GM18867 (cell line): ENCODE measurements around the gene DUS1L.

ENCODE experiments used
- ATAC-seq: cut with Tn5 transposase; IDR thresholded peaks from one replicate; pipeline ENCODE4 v1.9.1; 2021; ENCODE audit warnings: mild to moderate bottlenecking, moderate library complexity; ENCODE audit not compliant: unreplicated experiment

Gene DUS1L

GRCh38 chr17:82016061-82016874, 49.3 kb downstream of the DUS1L start:
- ATAC-seq = no peak

GRCh38 chr17:82015311-82015971, 50.2 kb downstream of the DUS1L start:
- no peak for ATAC-seq

- ATAC-seq = no peak
Measured at GRCh38 chr17:82014971-82015310, 50.7 kb downstream of the DUS1L start.

DNA sequence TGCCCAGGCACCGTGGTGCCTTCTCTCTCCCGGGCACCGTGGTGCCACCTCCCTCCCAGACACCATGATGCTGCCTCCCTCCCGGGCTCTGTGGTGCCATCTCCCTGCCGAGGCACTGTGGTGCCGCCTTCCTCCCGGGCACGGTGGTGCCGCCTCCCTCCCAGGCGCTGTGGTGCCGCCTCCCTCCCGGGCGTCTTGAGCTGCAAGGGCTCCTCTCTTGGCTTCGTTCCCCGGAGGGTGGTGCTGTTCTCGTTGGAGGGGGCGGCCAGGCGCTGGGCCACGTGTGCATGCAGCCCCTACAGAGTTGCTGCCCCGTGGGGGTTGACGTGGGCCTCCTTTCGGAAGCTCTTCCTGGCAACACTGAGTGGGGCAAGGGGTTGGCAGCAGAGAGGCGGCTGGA, 51.2 kb downstream of the DUS1L start:
- no peak for ATAC-seq

- no peak for ATAC-seq
Measured at GRCh38 chr17:82013772-82014321, 51.8 kb downstream of the DUS1L start.

- no peak for ATAC-seq
Measured at GRCh38 chr17:82013341-82013740, 52.3 kb downstream of the DUS1L start.

- no peak for ATAC-seq
Measured at GRCh38 chr17:82012640-82013295, 52.8 kb downstream of the DUS1L start.

- no peak for ATAC-seq
Measured at GRCh38 chr17:82012261-82012639, 53.4 kb downstream of the DUS1L start.

DNA sequence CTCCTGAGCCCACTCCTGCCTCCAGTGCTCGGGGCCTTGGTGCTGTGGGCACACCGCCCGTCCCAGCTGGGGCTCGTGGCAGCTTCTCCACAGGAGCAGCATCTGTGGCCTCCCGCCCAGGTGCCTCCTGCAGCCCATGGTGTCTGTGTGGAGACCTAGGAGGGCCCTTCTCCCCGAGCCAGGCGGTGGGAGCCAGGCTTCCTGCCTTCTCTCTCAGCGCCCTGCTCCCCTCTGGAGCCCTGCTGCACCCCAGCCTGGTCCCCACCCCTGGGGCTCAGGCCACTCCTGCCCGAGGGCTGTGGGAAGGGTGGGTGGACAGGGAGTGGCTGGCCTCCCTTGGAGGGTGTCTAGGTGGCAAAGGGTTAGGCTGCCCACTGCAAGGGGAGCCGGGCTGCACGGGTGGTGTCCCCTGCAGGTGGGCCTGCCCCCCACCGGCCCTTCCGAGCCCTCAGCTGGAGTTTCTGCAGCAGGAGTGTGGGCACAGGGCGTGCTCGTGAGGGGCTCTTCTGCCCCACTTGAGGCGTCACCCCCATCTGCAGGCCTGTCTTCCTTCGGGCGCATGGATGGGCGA, 53.9 kb downstream of the DUS1L start:
- ATAC-seq = no peak

- ATAC-seq = no peak
Measured at GRCh38 chr17:82010575-82011525, 54.8 kb downstream of the DUS1L start.

DNA sequence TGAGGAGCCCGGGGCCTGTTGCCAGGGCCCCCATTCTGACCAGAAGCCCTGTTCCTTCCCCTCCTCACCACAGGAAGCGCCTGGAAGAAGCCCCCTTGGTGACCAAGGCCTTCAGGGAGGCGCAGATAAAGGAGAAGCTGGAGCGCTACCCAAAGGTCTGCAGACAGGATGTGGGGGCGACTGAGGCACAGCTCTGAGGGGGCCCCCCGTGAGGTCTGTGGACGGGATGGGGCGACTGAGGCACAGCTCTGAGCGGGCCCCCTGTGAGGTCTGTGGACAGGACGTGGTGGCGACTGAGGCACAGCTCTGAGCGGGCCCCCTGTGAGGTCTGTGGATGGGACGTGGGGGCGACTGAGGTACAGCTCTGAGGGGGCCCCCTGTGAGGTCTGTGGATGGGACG, 56.2 kb downstream of the DUS1L start:
- no peak for ATAC-seq

- no peak for ATAC-seq
Measured at GRCh38 chr17:82008941-82009405, 56.6 kb downstream of the DUS1L start.

GRCh38 chr17:82008258-82008940, 57.2 kb downstream of the DUS1L start:
- ATAC-seq = no peak
